HG03520 (cell line): ENCODE measurements around the gene HSPB2.

Experiments
- ATAC-seq: cut with Tn5 transposase; IDR thresholded peaks from one replicate; pipeline ENCODE4 v1.9.1; 2021; ENCODE audit warnings: mild to moderate bottlenecking, moderate library complexity; ENCODE audit not compliant: unreplicated experiment

Gene HSPB2

DNA sequence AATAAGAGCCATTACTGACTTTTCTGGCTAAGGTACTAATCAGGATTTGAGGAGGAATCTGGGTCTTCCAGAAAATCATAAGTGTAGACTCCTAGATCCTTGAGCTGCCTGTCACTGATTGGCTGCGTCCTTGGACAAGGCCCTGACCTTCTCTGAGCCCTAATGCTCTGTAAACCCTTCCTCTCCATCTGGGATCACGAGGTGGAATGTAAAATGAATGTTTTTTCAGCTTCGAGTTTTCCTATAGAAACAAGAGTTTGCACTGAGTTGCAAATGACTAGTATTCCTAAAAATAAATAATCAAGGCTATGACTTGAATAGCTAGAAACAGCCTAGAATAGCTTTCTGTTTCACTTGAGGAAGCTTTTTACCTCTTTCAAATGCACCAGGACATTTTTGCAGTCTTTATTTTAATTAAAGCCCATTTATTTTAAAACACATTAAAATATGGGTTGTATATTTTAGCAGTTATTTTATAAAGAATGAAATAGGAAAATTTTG lies 23.6 kb downstream of the HSPB2 start:
- ATAC-seq, result no peak

DNA sequence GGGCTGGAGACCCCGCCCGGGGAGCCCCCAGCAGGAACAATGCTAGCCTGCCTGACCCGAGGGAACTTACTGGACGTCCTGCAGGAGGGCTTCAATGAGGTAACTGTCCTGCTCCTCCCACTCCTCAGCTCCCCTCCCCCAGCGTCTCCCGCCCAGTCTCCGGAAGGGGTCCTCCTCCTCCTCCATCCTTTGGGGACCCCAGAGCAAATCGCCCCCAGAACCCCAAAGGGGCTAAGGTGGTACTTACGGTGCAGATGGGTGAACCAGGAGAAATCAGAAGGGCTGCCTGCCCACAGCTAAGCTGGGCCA lies 24.9 kb downstream of the HSPB2 start:
- ATAC-seq, result no peak

DNA sequence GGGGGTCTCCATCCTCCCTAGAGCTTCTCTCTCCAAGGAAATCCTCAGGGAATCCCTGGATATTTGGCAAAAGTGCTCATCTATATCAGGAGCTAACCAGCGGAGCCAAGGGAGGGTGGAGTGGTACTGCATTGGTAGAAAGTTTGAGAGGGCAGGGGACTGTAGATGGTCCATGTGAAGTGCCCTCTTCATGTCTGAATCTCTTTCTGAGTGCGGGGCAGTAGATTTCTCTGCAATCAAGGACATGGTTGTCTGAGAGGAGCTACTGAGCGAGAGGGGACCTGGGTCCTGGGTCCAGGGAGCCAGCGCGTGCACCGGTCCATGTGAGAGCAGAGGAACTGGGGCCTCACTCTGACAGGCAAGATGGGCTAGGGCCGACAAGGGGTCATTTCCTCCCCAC lies 25.3 kb downstream of the HSPB2 start:
- ATAC-seq, result no peak

- ATAC-seq, result peak; percentile 95
These were observed 26.2 kb downstream of the HSPB2 start for GRCh38 chr11:111938687-111939160.

GRCh38 chr11:111939836-111940604 lies 27.5 kb downstream of the HSPB2 start:
- ATAC-seq, result no peak

- no peak for ATAC-seq
These were observed 29.4 kb downstream of the HSPB2 start for GRCh38 chr11:111941963-111942362.

DNA sequence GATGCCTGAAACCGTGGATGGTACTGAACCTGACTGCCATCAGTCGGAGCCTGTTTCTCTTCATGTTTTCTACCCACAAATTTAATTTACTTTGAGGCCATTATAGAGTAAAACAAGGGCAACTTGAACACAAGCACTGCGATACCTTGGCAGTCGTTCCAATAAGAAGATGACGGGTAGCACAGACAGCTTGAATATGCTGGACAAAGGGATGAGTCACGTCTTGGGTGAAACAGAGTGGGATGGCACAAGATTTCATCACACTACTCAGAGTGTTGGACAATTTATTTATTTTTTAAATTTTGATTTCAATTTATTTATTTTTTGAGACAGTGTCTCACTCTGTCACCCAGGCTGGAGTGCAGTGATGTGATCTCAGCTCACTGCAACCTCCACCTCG lies 30.3 kb downstream of the HSPB2 start:
- ATAC-seq, result no peak

GRCh38 chr11:111944139-111944538 lies 31.6 kb downstream of the HSPB2 start:
- no peak for ATAC-seq

- no peak for ATAC-seq
These were observed 32.1 kb downstream of the HSPB2 start for GRCh38 chr11:111944651-111945051.

- no peak for ATAC-seq
These were observed 32.7 kb downstream of the HSPB2 start for GRCh38 chr11:111945198-111945597.

DNA sequence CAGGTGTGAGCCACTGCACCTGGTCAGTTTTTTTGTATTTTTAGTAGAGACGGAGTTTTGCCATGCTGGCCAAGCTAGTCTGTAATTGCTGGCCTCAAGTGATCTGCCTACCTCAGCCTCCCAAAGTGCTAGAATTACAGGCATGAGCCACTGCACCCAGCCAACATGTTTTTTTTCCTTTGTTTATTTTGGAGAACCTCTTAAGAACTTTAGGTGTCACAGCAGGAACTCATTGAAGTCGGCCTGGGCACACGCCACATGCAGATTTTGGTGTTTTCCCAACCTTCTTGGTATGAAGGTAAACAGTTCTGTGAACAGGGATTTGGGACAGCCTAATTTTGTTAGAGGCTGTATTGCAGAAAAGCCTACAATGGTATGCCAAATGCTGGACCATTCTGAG lies 34.0 kb downstream of the HSPB2 start:
- no peak for ATAC-seq

GRCh38 chr11:111947143-111947542 lies 34.6 kb downstream of the HSPB2 start:
- ATAC-seq, result no peak

DNA sequence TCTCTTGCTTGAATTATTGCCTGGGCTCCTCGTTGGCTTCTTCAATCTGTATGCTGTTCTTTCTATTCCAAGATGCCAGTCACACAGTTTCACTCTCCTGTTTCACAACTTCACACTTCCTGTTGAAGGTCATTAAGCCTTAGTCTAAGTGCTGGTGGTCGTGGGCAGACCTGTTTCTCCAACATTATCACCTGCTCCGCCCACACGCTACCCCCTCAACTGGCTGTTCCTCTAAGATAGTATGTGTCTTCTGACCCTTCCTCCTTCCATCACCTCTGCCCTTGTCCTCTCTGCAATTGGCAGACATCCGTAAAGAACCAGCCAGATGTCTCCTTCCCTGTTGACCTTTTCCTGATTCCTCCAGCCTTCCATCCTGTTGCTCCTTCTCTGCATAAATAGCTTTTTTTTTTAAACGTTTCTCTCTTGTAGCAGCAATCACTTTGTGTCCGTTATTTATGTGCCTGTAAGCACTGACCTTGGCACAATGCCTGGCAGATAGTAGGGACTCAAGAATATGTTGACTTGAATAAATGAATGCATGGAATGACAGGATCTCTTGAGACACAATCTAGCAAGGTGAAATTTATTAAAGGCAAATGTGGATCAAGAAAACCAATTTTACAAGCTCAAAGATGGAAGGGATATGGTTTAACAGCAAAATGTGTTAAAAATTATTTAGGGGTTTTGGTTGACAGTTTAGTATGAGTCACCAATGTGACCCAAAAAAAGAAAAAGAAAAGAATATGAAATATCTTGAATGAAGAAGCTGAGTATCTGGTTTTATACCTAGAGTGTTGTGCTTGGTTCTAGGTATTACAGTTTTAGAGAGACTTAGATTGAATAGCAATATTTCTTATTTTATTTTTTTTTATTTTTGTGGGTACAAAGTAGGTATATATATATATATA lies 37.2 kb downstream of the HSPB2 start:
- ATAC-seq, result no peak

DNA sequence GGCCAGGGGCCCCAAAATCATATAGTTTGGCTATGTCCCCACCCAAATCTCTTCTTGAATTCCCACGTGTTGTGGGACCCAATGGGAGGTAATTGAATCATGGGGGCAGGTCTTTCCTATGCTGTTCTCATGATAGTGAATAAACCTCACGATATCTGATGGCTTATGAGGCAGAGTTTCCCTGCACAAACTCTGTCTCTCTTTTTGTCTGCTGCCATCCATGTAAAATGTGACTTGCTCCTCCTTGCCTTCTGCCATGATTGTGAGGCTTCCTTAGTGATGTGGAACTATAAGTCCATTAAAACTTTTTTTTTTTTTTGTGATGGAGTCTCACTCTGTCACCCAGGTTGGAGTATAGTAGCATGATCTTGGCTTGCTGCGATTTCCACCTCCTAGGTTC lies 39.0 kb downstream of the HSPB2 start:
- ATAC-seq, result no peak

DNA sequence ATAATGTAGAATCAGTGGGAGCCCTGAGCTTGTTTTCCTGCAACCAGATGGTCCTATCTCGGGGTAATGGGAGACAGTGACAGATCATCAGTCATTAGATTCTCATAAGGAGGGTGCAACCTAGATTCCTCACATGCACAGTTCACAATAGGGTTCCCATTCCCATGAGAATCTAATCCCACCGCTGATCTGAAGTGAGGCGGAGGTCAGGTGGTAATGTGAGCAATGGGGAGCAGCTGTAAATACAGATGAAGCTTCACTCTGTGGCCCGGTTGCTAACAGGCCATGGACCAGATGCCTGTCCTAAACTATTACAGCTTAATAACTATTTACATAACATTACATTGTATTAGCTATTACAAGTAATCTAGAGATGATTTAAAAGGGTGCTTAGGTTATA lies 41.6 kb downstream of the HSPB2 start:
- ATAC-seq, result no peak

DNA sequence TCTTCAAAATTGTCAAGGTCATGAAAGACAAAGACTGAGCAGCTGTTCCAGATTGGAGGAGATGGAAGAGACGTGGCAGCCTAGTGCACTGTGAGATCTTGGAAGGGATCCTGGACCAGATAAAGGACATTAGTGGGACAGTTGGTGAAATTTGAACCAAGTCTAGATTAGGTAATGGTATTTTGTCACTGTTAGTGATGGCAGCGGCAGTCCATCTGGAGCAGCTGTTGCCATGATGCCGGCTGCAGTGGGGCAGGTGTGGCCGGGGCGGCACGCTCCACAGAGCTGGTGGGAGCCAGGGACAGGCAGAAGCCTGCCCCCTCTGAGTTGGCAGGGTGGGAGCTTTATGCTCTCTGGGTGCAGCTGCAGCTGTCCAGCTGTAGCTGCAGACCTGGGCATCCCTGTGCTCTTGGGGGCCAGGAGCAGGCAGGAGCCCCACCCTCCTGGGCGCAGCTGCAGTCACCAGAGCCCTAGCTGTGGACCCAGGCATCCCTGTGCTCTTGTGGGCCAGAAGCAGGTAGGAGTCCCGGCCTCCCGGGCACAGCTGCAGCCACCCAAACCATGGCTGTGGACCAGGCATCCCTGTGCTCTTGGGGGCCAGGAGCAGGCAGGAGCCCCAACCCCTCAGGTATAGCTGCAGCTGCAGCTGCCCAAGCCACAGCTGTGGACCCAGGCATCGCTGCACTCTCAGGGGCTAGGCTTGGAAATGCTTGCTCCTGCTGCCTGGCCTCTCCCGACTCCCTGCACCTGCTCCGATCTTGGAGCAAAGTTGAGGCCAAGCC lies 45.3 kb downstream of the HSPB2 start:
- ATAC-seq, result no peak

- no peak for ATAC-seq
These were observed 48.4 kb downstream of the HSPB2 start for GRCh38 chr11:111960916-111961315.

DNA sequence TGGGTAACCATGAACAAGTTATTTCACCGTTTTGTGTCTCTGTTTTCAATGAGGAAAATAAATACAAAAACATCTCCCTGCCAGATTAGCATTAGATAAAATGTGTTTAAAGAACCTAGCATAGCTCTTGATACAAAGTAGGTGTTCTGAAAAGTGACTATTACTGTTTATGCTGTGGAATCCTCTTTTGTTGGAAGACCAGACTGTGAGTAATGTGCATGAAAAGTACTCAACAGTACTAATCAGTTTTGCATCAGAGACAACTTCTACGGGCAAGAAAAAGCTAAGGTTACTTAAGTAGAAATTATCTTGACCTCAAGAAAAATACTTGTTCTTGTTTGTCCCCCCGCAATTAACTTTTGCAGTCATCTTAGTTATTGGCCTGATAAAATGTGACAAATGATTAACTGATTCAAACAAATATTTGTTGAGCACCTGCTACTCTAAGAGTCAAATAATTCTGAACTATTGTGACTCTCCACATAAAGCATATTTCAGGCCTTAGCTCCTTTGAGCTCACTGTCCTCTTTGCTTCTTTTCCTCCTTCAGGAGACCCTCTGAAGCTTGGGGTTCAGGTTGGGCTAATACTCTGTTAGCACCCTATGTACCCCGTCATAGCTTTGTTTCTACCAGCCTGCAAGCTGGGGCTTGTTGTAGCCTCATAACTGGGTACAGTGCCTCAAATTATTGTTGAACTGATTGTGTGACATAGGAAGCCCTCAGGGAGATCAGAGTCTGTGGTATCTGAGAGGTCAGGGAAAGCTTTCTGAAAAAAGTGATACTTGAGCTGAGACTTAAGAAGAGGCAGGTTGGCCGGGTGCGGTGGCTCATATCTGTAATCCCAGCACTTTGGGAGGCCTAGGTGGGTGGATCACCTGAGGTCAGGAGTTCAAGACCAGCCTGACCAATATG lies 49.1 kb downstream of the HSPB2 start:
- no peak for ATAC-seq
